Subcutaneous abdominal adipose tissue (tissue), 5 donors: ENCODE data around the gene SDF4.
"Not testable (repeated sequence)": the region's sequence is repeated elsewhere in the genome, so short reads cannot be mapped to it uniquely, and the experiment has no call there.

Source experiments
- H3K27ac ChIP-seq: one replicate; pipeline ENCODE4 v1.7.0; 2013; ENCODE audit warnings: low read depth, mild to moderate bottlenecking, inconsistent platforms, low read length, moderate library complexity
- H3K27me3 ChIP-seq, 5 donors: one replicate each; pipeline ENCODE4 v1.7.0; 2013; ENCODE audit warnings: low read length in 5 of 5, inconsistent platforms in 1 of 5; ENCODE audit not compliant: control insufficient read depth in 5 of 5, insufficient read depth in 4 of 5
- H3K36me3 ChIP-seq, 5 donors: one replicate each; pipeline ENCODE4 v1.7.0; 2013; ENCODE audit warnings: low read length in 5 of 5; ENCODE audit not compliant: control insufficient read depth in 5 of 5, insufficient read depth in 5 of 5
- H3K4me1 ChIP-seq, 5 donors: one replicate each; pipeline ENCODE4 v1.7.0; 2013; ENCODE audit warnings: low read length in 5 of 5, mild to moderate bottlenecking in 3 of 5, moderate library complexity in 1 of 5; ENCODE audit not compliant: control insufficient read depth in 5 of 5, insufficient read depth in 5 of 5
- H3K4me3 ChIP-seq, 5 donors: one replicate each; pipeline ENCODE4 v1.7.0; 2013; ENCODE audit warnings: low read length in 5 of 5, low read depth in 1 of 5
- H3K9ac ChIP-seq, 5 donors: one replicate each; pipeline ENCODE4 v1.7.0; 2013; ENCODE audit warnings: low read length in 5 of 5, mild to moderate bottlenecking in 4 of 5, moderate library complexity in 3 of 5
- H3K9me3 ChIP-seq, 5 donors: one replicate each; pipeline ENCODE4 v1.7.0; 2013; ENCODE audit warnings: low read length in 5 of 5; ENCODE audit not compliant: control insufficient read depth in 5 of 5
- donor health status: healthy.
- donor health status: healthy.
- donor health status: healthy.
- donor health status: healthy.
- donor health status: healthy.

SDF4 gene

DNA sequence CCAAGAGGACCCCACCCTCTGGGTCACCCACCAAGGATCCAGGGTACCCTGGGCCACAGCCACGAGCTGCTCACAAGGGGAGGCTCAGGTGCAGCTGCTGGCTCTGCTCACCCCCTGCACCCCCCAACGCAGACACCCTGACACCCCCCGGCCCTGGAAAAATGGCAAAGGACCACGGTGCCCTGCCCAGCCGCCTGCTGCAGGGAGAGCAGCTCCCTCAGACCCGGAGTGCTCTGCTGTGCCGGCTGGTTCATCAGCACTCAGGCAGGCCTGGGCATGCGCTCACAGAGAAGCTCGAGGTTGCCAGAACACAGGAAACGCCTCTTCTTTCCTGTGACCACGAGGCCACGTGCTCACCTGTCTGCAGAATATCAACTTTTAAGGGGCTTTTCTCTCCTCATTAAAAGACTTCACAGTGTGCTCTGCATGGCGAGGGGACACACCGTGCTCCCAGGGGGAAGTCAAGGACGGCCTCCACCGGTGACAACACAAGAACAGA is 19.0 kb upstream of the SDF4 start:
- Histone ChIP-seq H3K36me3 (peaks cover 0 to 37% (median 27%) of the 10 kb centered on the region in 5 donors), H3K9ac (no peak overlapping the region)

DNA sequence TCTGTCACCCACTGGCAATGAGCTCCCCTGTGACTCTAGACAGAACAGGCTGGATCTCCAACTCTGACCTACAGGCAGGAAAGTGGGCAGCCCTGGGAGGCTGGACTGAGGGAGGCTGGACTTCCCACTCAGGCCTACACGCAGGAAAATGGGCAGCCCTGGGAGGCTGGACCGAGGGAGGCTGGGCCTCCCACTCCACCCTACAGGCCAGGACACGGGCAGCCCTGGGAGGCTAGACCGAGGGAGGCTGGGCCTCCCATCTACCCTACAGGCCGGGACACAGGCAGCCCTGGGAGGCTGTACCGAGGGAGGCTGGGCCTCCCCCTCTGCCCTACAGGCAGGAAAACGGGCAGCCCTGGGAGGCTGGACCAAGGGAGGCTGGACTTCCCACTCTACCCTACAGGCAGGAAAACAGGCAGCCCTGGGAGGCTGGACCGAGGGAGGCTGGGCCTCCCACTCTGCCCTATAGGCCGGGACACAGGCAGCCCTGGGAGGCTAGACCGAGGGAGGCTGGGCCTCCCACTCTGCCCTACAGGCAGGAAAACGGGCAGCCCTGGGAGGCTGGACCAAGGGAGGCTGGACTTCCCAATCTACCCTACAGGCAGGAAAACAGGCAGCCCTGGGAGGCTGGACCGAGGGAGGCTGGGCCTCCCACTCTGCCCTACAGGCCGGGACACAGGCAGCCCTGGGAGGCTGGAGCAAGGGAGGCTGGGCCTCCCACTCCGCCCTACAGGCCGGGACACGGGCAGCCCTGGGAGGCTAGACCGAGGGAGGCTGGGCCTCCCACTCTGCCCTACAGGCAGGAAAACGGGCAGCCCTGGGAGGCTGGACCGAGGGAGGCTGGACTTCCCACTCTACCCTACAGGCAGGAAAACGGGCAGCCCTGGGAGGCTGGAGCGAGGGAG is 16.5 kb upstream of the SDF4 start:
- Histone ChIP-seq H3K27me3 (peaks cover 21 to 28% (median 24%) of the 10 kb centered on the region in 5 donors), H3K36me3 (peaks cover 0 to 11% (median 5%) of the 10 kb centered on the region in 5 donors), H3K4me1 (peaks cover 0 to 17% (median 3%) of the 10 kb centered on the region in 5 donors)
- not testable (repeated sequence) for H3K9ac ChIP-seq, H3K27ac ChIP-seq, H3K4me3 ChIP-seq, H3K9me3 ChIP-seq

More for the DNA sequence above, 19.0 kb upstream of the SDF4 start:
- Histone ChIP-seq H3K4me3 (no peak overlapping the region), H3K27ac (no peak overlapping the region), H3K9me3 (no peaks in the 10 kb centered on the region), H3K4me1 (peaks cover 0 to 10% (median 0%) of the 10 kb centered on the region in 5 donors), H3K27me3 (peaks cover 15 to 20% (median 17%) of the 10 kb centered on the region in 5 donors)

DNA sequence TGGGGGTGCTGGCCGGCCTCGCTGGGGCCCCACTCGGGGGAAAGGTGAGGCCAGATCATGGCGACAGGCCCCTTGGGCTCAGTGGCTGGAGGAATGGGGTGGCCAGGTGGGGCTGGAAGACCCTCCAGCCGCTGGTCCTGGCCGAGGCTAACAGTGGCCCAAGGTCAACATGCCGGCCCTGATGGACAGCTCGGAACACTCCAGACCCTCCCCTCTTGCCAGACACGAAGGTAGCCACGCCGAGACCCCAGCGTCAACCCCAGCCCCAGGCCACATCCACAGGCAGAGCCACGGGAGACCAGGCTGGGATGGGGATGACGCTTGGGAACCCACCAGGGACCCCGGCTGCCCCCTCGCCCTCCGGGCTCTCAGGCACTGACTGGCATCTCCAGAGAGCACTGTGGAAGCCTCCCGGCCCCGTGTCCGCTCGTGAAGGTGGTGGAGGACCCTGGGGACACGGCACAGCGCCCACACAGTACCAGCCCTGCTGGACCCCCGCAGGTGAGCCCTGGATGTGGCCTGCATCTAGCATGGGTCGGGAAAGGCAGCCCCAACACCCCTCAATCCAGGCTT is 15.6 kb upstream of the SDF4 start:
- no peak overlapping the region for H3K27ac ChIP-seq

DNA sequence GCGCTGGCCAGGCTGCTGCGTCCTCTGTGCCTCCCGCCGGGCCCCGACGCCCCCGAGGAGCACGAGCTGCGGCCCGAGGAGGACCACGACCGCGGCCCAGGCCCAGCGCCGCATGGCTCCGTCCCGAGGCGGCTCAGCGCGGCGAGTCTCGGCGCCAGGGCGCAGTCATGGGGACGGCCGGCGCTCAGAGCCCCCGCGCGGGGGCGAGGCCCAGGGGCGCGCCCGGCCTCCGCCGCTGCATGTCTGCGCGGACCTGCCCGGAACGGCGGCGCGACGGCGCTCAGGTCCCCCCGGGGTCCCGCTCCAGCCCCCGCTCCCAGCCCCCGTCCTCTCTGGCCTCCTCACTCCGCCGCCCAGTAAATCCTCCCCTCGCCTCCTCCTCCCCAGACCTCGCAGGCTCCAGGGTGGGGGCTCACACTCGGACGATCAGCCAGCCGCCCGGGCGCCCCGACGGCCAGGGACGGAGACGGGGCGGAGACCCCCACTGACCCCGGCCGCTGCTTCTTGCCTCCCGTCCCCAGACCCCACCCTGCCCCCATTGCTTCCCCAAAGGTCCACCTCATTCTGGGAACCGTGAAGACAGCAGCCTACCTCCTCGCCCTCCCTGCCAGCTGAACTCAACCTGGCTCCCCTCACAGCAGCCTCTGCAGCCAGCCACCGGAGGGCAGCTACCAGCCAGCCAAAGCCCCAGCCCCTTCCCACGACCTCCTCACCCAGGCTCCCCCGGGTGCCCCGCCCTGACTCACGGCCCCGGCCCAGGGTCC is 15.0 kb upstream of the SDF4 start, which contains the start of gene C1QTNF12:
Gene C1QTNF12 (minus strand): TSS at position 146 of the 764 bp plus-strand sequence. CDS start 32 bp downstream, at position 114.
- H3K9me3 ChIP-seq: no peaks in the 10 kb centered on the region
- peaks cover 21 to 30% (median 24%) of the 10 kb centered on the region in 5 donors for H3K27me3 ChIP-seq
- no peaks in the 10 kb centered on the region for H3K36me3 ChIP-seq
- no peak within 1 kb of the TSS for H3K27ac ChIP-seq
- no peak within 1 kb of the TSS for H3K9ac ChIP-seq
- H3K4me3 ChIP-seq: no peak within 1 kb of the TSS
- H3K4me1 ChIP-seq: peaks cover 0 to 17% (median 3%) of the 10 kb centered on the region in 5 donors

More for the DNA sequence above, 15.6 kb upstream of the SDF4 start:
- H3K9ac ChIP-seq: no peak overlapping the region
- peaks cover 0 to 17% (median 3%) of the 10 kb centered on the region in 5 donors for H3K4me1 ChIP-seq
- H3K9me3 ChIP-seq: no peaks in the 10 kb centered on the region
- peaks cover 0 to 4% (median under 1%) of the 10 kb centered on the region in 5 donors for H3K36me3 ChIP-seq
- H3K4me3 ChIP-seq: no peak overlapping the region
- peaks cover 21 to 28% (median 24%) of the 10 kb centered on the region in 5 donors for H3K27me3 ChIP-seq

DNA sequence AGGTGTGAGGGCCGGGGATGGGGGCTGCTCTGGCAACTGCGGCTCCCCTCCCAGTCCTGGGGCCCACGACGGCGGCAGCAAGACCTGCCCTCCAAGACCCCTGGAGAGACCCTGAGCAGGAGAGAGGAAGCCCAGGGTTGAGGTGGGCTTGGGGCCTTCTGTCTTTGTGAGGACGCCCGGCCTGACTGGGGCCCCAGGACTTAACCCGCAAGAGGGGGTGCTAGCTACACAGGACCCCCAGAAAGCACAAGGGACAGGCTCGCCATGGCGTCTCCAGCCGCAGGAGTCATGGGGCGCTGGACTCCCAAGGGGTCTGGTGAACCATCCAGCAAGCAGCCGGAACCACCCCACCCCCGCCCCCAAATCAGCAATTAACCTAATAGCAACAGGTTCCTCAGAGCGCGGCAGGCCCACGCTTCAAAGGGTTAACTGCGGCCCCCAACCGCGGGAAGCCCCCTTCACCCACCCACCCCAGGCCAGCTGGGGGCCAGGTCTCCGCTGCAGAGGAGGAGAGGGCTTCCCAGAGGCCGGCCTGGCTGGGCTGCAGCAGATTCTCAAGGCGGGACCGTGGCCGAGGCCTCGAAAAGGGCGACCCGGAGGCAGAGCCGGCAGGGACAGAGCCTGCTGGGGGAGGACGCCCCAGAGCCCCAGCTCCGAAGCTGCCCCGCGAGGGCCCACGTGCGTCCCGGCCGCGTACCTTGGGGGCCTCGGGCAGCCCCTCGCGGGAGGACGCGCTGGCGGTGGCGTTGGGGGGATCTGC is 14.2 kb upstream of the SDF4 start:
- no peak overlapping the region for H3K4me3 ChIP-seq
- peaks cover 0 to 17% (median 3%) of the 10 kb centered on the region in 5 donors for H3K4me1 ChIP-seq
- H3K9me3 ChIP-seq: no peaks in the 10 kb centered on the region
- H3K27me3 ChIP-seq: peaks cover 21 to 37% (median 25%) of the 10 kb centered on the region in 5 donors
- no peak overlapping the region for H3K27ac ChIP-seq
- no peak overlapping the region for H3K9ac ChIP-seq
- H3K36me3 ChIP-seq: no peaks in the 10 kb centered on the region

DNA sequence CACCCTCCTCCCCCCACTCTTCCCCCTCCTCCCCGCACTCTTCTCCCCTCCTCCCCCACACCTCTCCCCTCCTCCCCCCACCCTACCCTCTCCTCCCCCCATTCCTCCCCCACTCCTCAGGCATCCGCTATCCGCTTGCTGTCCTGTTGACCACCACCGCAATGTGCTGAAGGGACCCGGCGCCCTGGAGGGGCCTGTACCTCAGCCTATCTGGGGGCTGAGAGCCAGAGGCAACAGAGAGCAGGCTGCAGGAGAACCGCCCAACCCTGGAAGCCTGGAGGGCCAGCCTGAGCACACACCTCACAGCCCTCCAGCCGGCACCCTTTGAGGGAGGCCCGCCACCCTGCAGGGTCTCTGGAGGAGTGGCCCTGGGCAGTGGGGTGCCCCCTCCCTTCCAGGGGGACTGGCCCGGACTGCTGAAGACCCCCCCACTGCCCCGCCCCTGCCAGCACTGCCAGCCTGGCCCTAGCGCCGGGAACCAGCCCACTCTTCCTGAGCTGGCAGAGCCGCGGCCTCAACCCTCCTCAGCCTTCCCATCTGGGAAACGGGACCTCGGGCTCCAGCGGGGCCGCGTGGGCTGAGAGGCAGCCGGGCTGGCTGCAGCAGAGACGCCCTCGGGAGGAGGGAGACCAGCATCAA is 13.5 kb upstream of the SDF4 start:
- H3K9ac ChIP-seq: no peak overlapping the region
- no peak overlapping the region for H3K27ac ChIP-seq
- peaks cover 21 to 41% (median 28%) of the 10 kb centered on the region in 5 donors for H3K27me3 ChIP-seq
- H3K9me3 ChIP-seq: no peaks in the 10 kb centered on the region
- H3K36me3 ChIP-seq: no peaks in the 10 kb centered on the region
- H3K4me1 ChIP-seq: peaks cover 0 to 12% (median 0%) of the 10 kb centered on the region in 5 donors
- no peak overlapping the region for H3K4me3 ChIP-seq

DNA sequence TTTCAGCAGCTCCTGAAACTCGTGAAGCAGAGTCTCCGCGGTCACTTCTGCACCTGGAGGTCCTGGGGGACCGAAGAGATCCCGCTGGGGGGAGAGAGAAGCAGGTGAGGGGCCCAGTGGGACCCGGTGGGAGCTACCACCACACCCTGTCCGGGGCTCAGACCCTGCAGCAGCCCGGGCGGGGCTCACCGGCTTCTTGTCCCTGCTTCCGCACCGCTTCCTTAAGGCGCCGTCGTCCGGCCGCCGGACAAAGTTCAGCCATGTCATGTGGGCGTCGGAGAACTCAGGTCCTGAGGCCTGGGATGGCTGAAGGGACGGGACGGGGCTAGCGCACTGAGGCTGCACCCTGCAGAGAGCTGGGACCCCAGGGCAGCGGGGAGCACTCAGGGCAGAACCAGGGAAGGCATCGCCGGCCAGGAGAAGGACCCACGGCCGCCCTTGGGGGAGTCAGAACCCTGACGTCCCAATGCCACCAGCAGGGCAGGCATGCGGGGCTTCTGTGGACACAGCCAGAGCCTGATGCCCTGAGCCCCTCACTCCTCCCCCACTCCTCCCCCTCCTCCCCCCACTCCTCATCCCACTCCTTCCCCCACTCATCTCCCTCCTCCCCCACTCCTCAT is 12.5 kb upstream of the SDF4 start:
- Histone ChIP-seq H3K36me3 (no peaks in the 10 kb centered on the region), H3K27me3 (peaks cover 31 to 47% (median 37%) of the 10 kb centered on the region in 5 donors), H3K4me1 (peaks cover 0 to 12% (median 0%) of the 10 kb centered on the region in 5 donors), H3K4me3 (peak overlapping the region in 3 of 5 donors; percentile 22 to 37 (median 31)), H3K27ac (no peak overlapping the region), H3K9me3 (no peaks in the 10 kb centered on the region), H3K9ac (no peak overlapping the region)

DNA sequence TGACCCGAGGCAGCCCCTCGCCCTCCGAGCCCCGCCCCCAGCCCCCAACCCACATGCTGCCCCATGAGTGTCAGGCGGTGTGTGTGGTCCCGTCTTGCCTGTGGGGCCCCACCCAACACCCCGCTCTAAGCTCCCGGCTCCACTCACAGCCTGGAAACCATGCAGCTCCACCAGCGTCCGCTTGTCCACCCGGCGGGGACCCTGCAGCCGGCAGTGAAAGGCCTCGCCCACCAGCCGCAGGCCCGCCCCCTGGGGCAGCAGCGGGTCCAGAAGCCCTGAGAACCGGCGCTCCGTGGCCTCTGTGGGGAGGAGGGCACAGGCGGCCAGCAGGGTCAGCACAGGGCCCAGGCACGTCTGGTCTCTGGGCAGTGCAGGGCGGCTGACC is 12.0 kb upstream of the SDF4 start:
- Histone ChIP-seq H3K4me1 (peaks cover 0 to 12% (median 0%) of the 10 kb centered on the region in 5 donors), H3K36me3 (no peaks in the 10 kb centered on the region), H3K27me3 (peaks cover 36 to 52% (median 41%) of the 10 kb centered on the region in 5 donors), H3K27ac (no peak overlapping the region), H3K9me3 (no peaks in the 10 kb centered on the region), H3K9ac (no peak overlapping the region), H3K4me3 (peak overlapping the region in 3 of 5 donors; percentile 22 to 37 (median 31))
